HepG2 (cell line): Measurements from ENCODE around the gene URI1. TPM values are rescaled to one million over a fixed set of nuclear protein-coding genes. Genes with fewer than 3 reads are reported as not detected.

Experiments
- ATAC-seq: fragments of 200-7000 bp; cut with Tn5 transposase; 3 replicates; pipeline ENCODE4 v1.9.1; 2020; ENCODE audit warnings: mild to moderate bottlenecking, moderate library complexity
- BruUV-seq: library from RNA; stranded (reverse); fragments of 400-500 nt; replicated peaks from 2 replicates; lab custom pipeline; 2021; lab: Mats Ljungman, UMichigan
- CTCF ChIA-PET: fragments of 300-600 bp; formaldehyde crosslinking; extraction: SDS; loops from one replicate; lab custom pipeline; 2021; ENCODE audit warnings: low total read pairs, inconsistent platforms, low intra/inter-chr PET ratio; lab: Yijun Ruan, JAX
- POLR2A ChIA-PET: fragments of 350-600 bp; sonication (Branson Sonifier 250); formaldehyde crosslinking; loops from one replicate; lab custom pipeline; 2020; ENCODE audit warnings: antibody characterized with exemption, inconsistent platforms; lab: Yijun Ruan, JAX
- DNase-seq: peaks from one replicate; pipeline ENCODE4 v3.0.0-alpha.2; 2015; ENCODE audit warnings: low spot score
- FAIRE-seq: peaks from 3 replicates; lab custom pipeline; 2011; peaks lifted over from hg19 to GRCh38; lab: Jason Lieb, UNC
- H2AFZ ChIP-seq: one replicate; pipeline ENCODE4 v1.6.1; 2011; ENCODE audit warnings: low read length, inconsistent platforms
- H3K27ac ChIP-seq: fragments of 300-600 bp; 3 replicates; pipeline ENCODE4 v1.8.0; 2011; ENCODE audit warnings: mixed run types, mild to moderate bottlenecking, mixed read lengths, low read length, inconsistent platforms; ENCODE audit not compliant: insufficient read depth; ENCODE audit errors: extremely low read length
- H3K27me3 ChIP-seq, 2 experiments: fragments of 200-600 bp in 1 of 2; 2 replicates in 1 of 2; 3 replicates in 1 of 2; pipeline versions ENCODE4 v1.6.0 to v1.8.0; 2011; ENCODE audit warnings: low read length in 2 of 2, mild to moderate bottlenecking in 2 of 2, moderate library complexity in 2 of 2, inconsistent platforms in 1 of 2; ENCODE audit not compliant: insufficient read depth in 2 of 2, control insufficient read depth in 1 of 2
- H3K36me3 ChIP-seq, 2 experiments: fragments of 200-600 bp in 1 of 2; replicated peaks in 1 of 2; 2 replicates in 1 of 2; 3 replicates in 1 of 2; pipeline versions ENCODE4 v1.5.1 to v1.8.0; 2011; ENCODE audit warnings: low read length in 2 of 2, inconsistent platforms in 1 of 2; ENCODE audit not compliant: insufficient read depth in 2 of 2, control insufficient read depth in 1 of 2
- H3K4me1 ChIP-seq: 2 replicates; pipeline ENCODE4 v1.5.1; 2012; ENCODE audit warnings: low read length, inconsistent platforms; ENCODE audit not compliant: insufficient read depth
- H3K4me2 ChIP-seq: 2 replicates; pipeline ENCODE4 v1.6.0; 2011; ENCODE audit warnings: low read depth, low read length, inconsistent platforms
- H3K4me3 ChIP-seq, 3 experiments: fragments of 200-600 bp in 1 of 3; sonication (generic), shearing (Covaris generic) in 1 of 3; replicated peaks in 1 of 3; 2 replicates each; pipeline ENCODE4 v1.5.1; 2011 to 2016; ENCODE audit warnings: low read length in 3 of 3, inconsistent platforms in 2 of 3, low read depth in 2 of 3, mild to moderate bottlenecking in 2 of 3, control low read depth in 1 of 3, mixed read lengths in 1 of 3; ENCODE audit not compliant: insufficient read depth in 1 of 3
- H3K79me2 ChIP-seq: one replicate; pipeline ENCODE4 v1.6.1; 2011; ENCODE audit warnings: low read length, inconsistent platforms; ENCODE audit not compliant: insufficient read depth
- H3K9ac ChIP-seq: 2 replicates; pipeline ENCODE4 v1.6.0; 2011; ENCODE audit warnings: mild to moderate bottlenecking, low read depth, low read length, inconsistent platforms; ENCODE audit not compliant: insufficient read depth
- H3K9me3 ChIP-seq: 2 replicates; pipeline ENCODE4 v1.5.1; 2012; ENCODE audit warnings: mild to moderate bottlenecking, low read length
- H4K20me1 ChIP-seq: 2 replicates; pipeline ENCODE4 v1.6.0; 2011; ENCODE audit warnings: inconsistent platforms, mild to moderate bottlenecking, low read length, moderate library complexity; ENCODE audit not compliant: insufficient read depth
- ATF1 ChIP-seq: IDR thresholded peaks from 2 replicates; pipeline ENCODE4 v1.6.1; 2016; ENCODE audit warnings: mild to moderate bottlenecking, control low read depth
- ERF ChIP-seq: IDR thresholded peaks from 2 replicates; pipeline ENCODE4 v1.6.1; 2018; ENCODE audit warnings: missing biosample characterization, missing genetic modification reagents
- FOSL2 ChIP-seq: sonication (generic); formaldehyde crosslinking; IDR thresholded peaks from 2 replicates; pipeline ENCODE4 v1.4.0; 2020; ENCODE audit warnings: missing genetic modification reagents
- FOXA3 ChIP-seq: IDR thresholded peaks from 2 replicates; pipeline ENCODE4 v1.6.1; 2016; ENCODE audit warnings: missing genetic modification reagents, missing compliant biosample characterization
- JUN ChIP-seq: sonication (generic); formaldehyde crosslinking; IDR thresholded peaks from 2 replicates; pipeline ENCODE4 v1.4.0; 2020; ENCODE audit warnings: mild to moderate bottlenecking, missing genetic modification reagents
- MYC ChIP-seq: sonication (generic); formaldehyde crosslinking; IDR thresholded peaks from 2 replicates; pipeline ENCODE4 v1.9.0; 2021; ENCODE audit warnings: missing genetic modification reagents, borderline replicate concordance
- NR0B2 ChIP-seq: sonication (generic); formaldehyde crosslinking; IDR thresholded peaks from 2 replicates; pipeline ENCODE4 v1.4.0; 2020; ENCODE audit warnings: mild to moderate bottlenecking, missing genetic modification reagents
- SETDB1 ChIP-seq: sonication (generic); formaldehyde crosslinking; IDR thresholded peaks from 2 replicates; pipeline ENCODE4 v1.5.1; 2020; ENCODE audit warnings: missing genetic modification reagents, mild to moderate bottlenecking, borderline replicate concordance
- SRSF4 ChIP-seq: fragments of 200-400 bp; formaldehyde crosslinking; IDR thresholded peaks from one replicate; pipeline ENCODE4 v1.6.1; 2018; ENCODE audit warnings: mild to moderate bottlenecking, low read depth, low read length, moderate library complexity; ENCODE audit not compliant: poor library complexity, severe bottlenecking
- ZNF18 ChIP-seq: sonication (generic); formaldehyde crosslinking; IDR thresholded peaks from 2 replicates; pipeline ENCODE4 v1.8.0; 2022; ENCODE audit warnings: mild to moderate bottlenecking, missing genetic modification reagents; ENCODE audit not compliant: insufficient replicate concordance
- ZNF317 ChIP-seq: sonication (generic); formaldehyde crosslinking; IDR thresholded peaks from 2 replicates; pipeline ENCODE4 v1.5.0; 2020; ENCODE audit warnings: mild to moderate bottlenecking, missing genetic modification reagents
- ZNF318 ChIP-seq: sonication (generic); formaldehyde crosslinking; IDR thresholded peaks from 2 replicates; pipeline ENCODE4 v1.4.0; 2020; ENCODE audit warnings: mild to moderate bottlenecking, missing genetic modification reagents
- ZSCAN22 ChIP-seq: sonication (generic); formaldehyde crosslinking; IDR thresholded peaks from 2 replicates; pipeline ENCODE4 v1.4.0; 2020; ENCODE audit warnings: mild to moderate bottlenecking, missing genetic modification reagents
- ZZZ3 ChIP-seq: sonication (generic); formaldehyde crosslinking; IDR thresholded peaks from 2 replicates; pipeline ENCODE4 v1.4.0; 2020; ENCODE audit warnings: missing genetic modification reagents, mild to moderate bottlenecking, borderline replicate concordance
- WGBS: methylation state at CpG from one replicate; pipeline ENCODE4 v1.1.6; 2017; ENCODE audit warnings: low lambda C conversion rate; 5-methylcytosine and 5-hydroxymethylcytosine counted together
- in situ Hi-C: cut with HindIII; loops from 2 replicates; pipeline ENCODE4 v1.10.0; 2017; ENCODE audit warnings: low pct_unique_long_range_greater_than_20kb; ENCODE audit not compliant: extremely low pct_ligation_motif_present
- intact Hi-C: fragments of 100-400 bp; cut with micrococcal nuclease; formaldehyde crosslinking; loops from one replicate; pipeline ENCODE4 v1.10.0; 2022; ENCODE audit not compliant: unreplicated experiment
- polyA plus RNA-seq, 8 experiments: library from polyadenylated mRNA; depleted of rRNA in 3 of 8; stranded (reverse) in 7 of 8; unstranded in 1 of 8; fragments of >200 nt; fragmentation: Illumina TruSeq in 4 of 8; extraction: Trizol in 4 of 8; gene quantifications; 2 replicates each; pipeline versions ENCODE4 v1.2.1 to v1.2.3, GENCODE V29; 2011 to 2016; ENCODE audit warnings: low read depth in 4 of 8, missing spikeins in 1 of 8, mixed read lengths in 1 of 8; ENCODE audit not compliant: insufficient read depth in 1 of 8
- total RNA-seq, 5 experiments: library from RNA; depleted of rRNA; stranded (reverse); fragments of >200 nt; fragmentation: Illumina TruSeq; extraction: Trizol; gene quantifications; 2 replicates each; pipeline ENCODE4 v1.2.3, GENCODE V29; 2016; ENCODE audit warnings: low read depth in 1 of 5

The URI1 gene
- total and polyA plus RNA-seq, 2 of the 13 experiments (the other 11 are each of a cell fraction or from before 2014, with no cell fraction given) = 43.6 to 67.9 TPM

GRCh38 chr19:29943615-29944014, 1.6 kb downstream of the URI1 start:
- no peaks in the 10 kb centered on the region for H3K9me3 ChIP-seq
- ATAC-seq (no peak), FAIRE-seq (no peak), DNase-seq (no peak)
- peaks cover 60% of the 10 kb centered on the region for H3K79me2 ChIP-seq
- H3K27ac ChIP-seq = no peak overlapping the region
- peaks cover 31% of the 10 kb centered on the region for H4K20me1 ChIP-seq
- POLR2A ChIA-PET = no interaction called here
- no peaks in the 10 kb centered on the region for H3K27me3 ChIP-seq
- CTCF ChIA-PET = no interaction called here
- H3K4me1 ChIP-seq = peaks cover 60% of the 10 kb centered on the region
- no peaks in the 10 kb centered on the region for H3K36me3 ChIP-seq
- TSS peak; percentile 64 for BruUV-seq
- H2AFZ ChIP-seq = no peak overlapping the region
- peak overlapping the region; percentile 80 to 96 (median 88); a peak in 5 of 6 replicates for H3K4me3 ChIP-seq
- peak overlapping the region; percentile 85 for H3K4me2 ChIP-seq
- peak overlapping the region; percentile 83 for H3K9ac ChIP-seq
- in situ Hi-C loops = no loop called here
- WGBS = 77% methylated on average over 8 of the region's 8 CpGs
- intact Hi-C loops = no loop called here
- 0 out of 2 replicates have a peak, but pooled peaks have one; percentile 3 for TF ChIP-seq ZNF317
- no peak for TF ChIP-seq NR0B2
- TF ChIP-seq ZZZ3 (CRISPR knock-in tag) = no peak
- no peak for TF ChIP-seq ZNF18 (CRISPR knock-in tag)
- TF ChIP-seq FOXA3 = no peak
- TF ChIP-seq MYC (CRISPR knock-in tag) = no peak
- TF ChIP-seq JUN (CRISPR knock-in tag) = no peak
- no peak for TF ChIP-seq SRSF4
- TF ChIP-seq SETDB1 (CRISPR knock-in tag) = no peak
- no peak for TF ChIP-seq ZNF318 (CRISPR knock-in tag)
- TF ChIP-seq FOSL2 (CRISPR knock-in tag) = 0 out of 2 replicates have a peak, but pooled peaks have one; percentile 12
- no peak for TF ChIP-seq ATF1 (CRISPR knock-in tag)
- TF ChIP-seq ERF (CRISPR knock-in tag) = no peak
- TF ChIP-seq ZSCAN22 (CRISPR knock-in tag) = no peak
